Activated CD4-positive, alpha-beta T cell treated with anti-CD3 and anti-CD28 coated beads for 48 hours (primary cell): ENCODE results near the gene SSR2.
A peak's percentile ranks its signal among the peaks of the same experiment; 100 is the strongest.
"Not testable (repeated sequence)": the region's sequence is repeated elsewhere in the genome, so short reads cannot be mapped to it uniquely, and the experiment has no call there.

Experiments used
- DNase-seq: peaks from one replicate; pipeline ENCODE4 v3.0.0-alpha.2; 2020

SSR2 gene

GRCh38 chr1:156045076-156045475 is 24.3 kb upstream of the SSR2 start:
- no peak for DNase-seq

GRCh38 chr1:156042828-156043227 is 22.1 kb upstream of the SSR2 start:
- DNase-seq: no peak

GRCh38 chr1:156034991-156035390 is 14.2 kb upstream of the SSR2 start:
- DNase-seq: not testable (repeated sequence)

GRCh38 chr1:156033011-156033410 is 12.3 kb upstream of the SSR2 start:
- no peak for DNase-seq

- DNase-seq: no peak
Observed at GRCh38 chr1:156026588-156026987, 5.8 kb upstream of the SSR2 start.

GRCh38 chr1:156025876-156026275 is 5.1 kb upstream of the SSR2 start:
- peak; percentile 62 for DNase-seq

- DNase-seq: no peak
Observed at GRCh38 chr1:156024801-156025200, 4.0 kb upstream of the SSR2 start.

GRCh38 chr1:156021954-156022353 is 1.2 kb upstream of the SSR2 start:
- DNase-seq: no peak

- DNase-seq: no peak
Observed at GRCh38 chr1:156021093-156021428, 310 bp upstream of the SSR2 start.

- DNase-seq: no peak
Observed at GRCh38 chr1:156019946-156020292, 832 bp downstream of the SSR2 start.

- no peak for DNase-seq
Observed at GRCh38 chr1:156014829-156015228, 5.9 kb downstream of the SSR2 start.

GRCh38 chr1:156012051-156012817 is 8.5 kb downstream of the SSR2 start:
- DNase-seq: no peak

GRCh38 chr1:156009404-156009803 is 11.3 kb downstream of the SSR2 start:
- no peak for DNase-seq

- no peak for DNase-seq
Observed at GRCh38 chr1:156006666-156007376, 13.9 kb downstream of the SSR2 start.

- DNase-seq: no peak
Observed at GRCh38 chr1:156004843-156005584, 15.7 kb downstream of the SSR2 start.

- no peak for DNase-seq
Observed at GRCh38 chr1:156003923-156004188, 16.9 kb downstream of the SSR2 start.

GRCh38 chr1:156002188-156002911 is 18.4 kb downstream of the SSR2 start:
- DNase-seq: no peak

- DNase-seq: no peak
Observed at GRCh38 chr1:156001662-156002171, 19.0 kb downstream of the SSR2 start.

GRCh38 chr1:156001021-156001661 is 19.6 kb downstream of the SSR2 start:
- DNase-seq: no peak

- no peak for DNase-seq
Observed at GRCh38 chr1:155999964-156000363, 20.8 kb downstream of the SSR2 start.

GRCh38 chr1:155996166-155996565 is 24.6 kb downstream of the SSR2 start:
- DNase-seq: no peak

- DNase-seq: no peak
Observed at GRCh38 chr1:155993595-155993994, 27.2 kb downstream of the SSR2 start.
